Measurements from ENCODE around the gene NSUN2.
A peak's percentile ranks its signal among the peaks of the same experiment; 100 is the strongest.

DNA sequence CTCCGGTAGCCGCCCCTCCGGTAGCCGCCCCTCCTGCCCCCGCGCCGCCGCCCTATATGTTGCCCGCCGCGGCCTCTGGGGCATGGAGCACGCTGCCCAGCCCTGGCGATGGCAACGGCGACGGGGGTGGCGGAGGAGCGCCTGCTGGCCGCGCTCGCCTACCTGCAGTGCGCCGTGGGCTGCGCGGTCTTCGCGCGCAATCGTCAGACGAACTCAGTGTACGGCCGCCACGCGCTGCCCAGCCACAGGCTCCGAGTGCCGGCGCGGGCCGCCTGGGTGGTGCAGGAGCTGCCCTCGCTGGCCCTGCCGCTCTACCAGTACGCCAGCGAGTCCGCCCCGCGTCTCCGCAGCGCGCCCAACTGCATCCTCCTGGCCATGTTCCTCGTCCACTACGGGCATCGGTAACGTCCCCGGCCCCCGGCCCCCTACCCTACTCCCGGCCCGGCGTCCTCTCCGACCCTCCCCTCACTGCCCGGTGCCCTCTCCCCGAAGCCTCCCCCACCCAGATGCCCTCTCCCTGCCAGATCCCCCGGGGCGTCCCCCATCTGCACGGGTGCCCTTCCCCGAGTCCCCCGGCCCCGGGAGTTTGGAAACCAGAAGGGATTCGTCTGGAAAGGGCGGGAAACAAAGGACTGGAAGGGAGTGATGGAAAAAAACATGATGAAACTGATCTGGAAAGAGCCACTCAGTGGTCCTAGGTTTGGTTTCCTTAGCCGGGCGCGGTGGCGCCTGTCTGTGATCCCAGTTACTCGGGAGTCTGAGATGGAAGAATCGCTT is 813 bp upstream of the NSUN2 start:
- TF ChIP-seq, protein P1, sequence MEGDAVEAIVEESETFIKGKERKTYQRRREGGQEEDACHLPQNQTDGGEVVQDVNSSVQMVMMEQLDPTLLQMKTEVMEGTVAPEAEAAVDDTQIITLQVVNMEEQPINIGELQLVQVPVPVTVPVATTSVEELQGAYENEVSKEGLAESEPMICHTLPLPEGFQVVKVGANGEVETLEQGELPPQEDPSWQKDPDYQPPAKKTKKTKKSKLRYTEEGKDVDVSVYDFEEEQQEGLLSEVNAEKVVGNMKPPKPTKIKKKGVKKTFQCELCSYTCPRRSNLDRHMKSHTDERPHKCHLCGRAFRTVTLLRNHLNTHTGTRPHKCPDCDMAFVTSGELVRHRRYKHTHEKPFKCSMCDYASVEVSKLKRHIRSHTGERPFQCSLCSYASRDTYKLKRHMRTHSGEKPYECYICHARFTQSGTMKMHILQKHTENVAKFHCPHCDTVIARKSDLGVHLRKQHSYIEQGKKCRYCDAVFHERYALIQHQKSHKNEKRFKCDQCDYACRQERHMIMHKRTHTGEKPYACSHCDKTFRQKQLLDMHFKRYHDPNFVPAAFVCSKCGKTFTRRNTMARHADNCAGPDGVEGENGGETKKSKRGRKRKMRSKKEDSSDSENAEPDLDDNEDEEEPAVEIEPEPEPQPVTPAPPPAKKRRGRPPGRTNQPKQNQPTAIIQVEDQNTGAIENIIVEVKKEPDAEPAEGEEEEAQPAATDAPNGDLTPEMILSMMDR (IDR thresholded peaks at IDR 0.05; ENCODE audit: low read length) = 0 out of 2 replicates have a peak, but pooled peaks have one; percentile 9
- TF ChIP-seq EZH2phosphoT487 (IDR thresholded peaks at IDR 0.05; ENCODE audit: low read length) (no peak), EZH2 (optimal IDR thresholded peaks at IDR 0.05; ENCODE audit: low read depth, low read length) (no peak)
